Stimulated activated CD8-positive, alpha-beta memory T cell treated with anti-CD3 and anti-CD28 coated beads, Interleukin-7, amount 100 ng/mL, for 4 hours (primary cell): ENCODE measurements around the gene UBAP2.
"Not testable (repeated sequence)": the region's sequence is repeated elsewhere in the genome, so short reads cannot be mapped to it uniquely, and the experiment has no call there.

Experiments
- DNase-seq, 2 donors: peaks; one replicate each; pipeline ENCODE4 v3.0.0-alpha.2; 2020; ENCODE audit warnings: low read depth in 2 of 2

UBAP2 gene

DNA sequence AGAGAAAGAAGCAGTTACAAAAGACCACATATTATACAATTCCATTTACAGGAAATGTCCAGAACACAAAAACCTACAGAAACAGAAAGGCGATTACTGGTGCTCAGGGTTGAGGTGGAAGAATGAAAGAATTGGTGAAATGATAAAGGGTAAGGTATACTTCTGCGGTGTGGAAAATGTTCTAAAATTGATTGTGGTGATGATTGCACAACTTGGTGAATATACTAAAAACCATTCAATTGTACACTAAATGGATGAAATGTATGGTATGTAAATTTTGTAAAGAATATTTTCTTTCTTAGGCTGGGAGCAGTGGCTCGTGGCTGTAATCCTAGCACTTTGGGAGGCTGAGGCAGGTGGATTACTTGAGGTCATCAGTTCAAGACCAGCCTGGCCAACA is 72.3 kb downstream of the UBAP2 start:
- no peak for DNase-seq

DNA sequence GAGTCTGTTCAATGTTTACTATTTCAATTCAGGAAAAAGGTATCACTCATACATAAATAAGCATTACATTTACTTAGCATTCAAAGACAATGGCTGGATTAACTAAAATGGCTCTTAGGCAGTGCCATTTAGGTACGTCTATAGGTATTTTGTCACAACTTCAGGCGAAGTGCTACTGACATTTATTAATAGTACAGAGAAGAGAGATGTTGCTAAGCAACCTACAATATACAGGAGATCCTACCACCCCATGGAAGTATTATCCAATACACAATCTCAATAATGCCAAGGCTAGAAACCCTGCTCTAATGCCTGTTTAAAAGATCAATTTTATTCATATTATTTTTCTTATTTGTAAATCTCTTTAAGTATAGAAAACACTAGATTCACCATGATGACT is 76.0 kb downstream of the UBAP2 start:
- DNase-seq, result no peak

GRCh38 chr9:33964086-33964768 is 84.5 kb downstream of the UBAP2 start:
- no peak for DNase-seq

GRCh38 chr9:33962468-33962867 is 86.2 kb downstream of the UBAP2 start:
- DNase-seq, result not testable (repeated sequence)

- DNase-seq, result no peak
Measured at GRCh38 chr9:33959725-33960124, 89.0 kb downstream of the UBAP2 start.

DNA sequence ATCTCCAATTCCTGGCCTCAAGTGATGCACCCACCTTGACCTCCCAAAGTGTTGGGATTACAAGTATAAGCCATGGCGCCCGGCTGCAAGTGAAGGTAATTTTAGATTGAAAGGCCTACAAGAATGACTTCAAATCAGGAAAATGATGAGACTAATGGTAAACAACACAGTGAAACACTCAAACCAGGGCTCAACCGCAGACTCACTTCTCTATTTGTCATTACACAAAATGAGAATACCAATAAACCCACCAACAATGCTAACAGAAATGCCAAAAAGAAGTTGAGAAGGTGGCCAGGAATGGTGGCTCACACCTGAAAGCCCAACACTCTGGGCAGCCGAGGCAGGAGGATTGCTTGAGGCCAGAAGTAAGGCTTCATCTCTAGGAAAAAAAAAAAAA is 92.1 kb downstream of the UBAP2 start:
- DNase-seq, result no peak

DNA sequence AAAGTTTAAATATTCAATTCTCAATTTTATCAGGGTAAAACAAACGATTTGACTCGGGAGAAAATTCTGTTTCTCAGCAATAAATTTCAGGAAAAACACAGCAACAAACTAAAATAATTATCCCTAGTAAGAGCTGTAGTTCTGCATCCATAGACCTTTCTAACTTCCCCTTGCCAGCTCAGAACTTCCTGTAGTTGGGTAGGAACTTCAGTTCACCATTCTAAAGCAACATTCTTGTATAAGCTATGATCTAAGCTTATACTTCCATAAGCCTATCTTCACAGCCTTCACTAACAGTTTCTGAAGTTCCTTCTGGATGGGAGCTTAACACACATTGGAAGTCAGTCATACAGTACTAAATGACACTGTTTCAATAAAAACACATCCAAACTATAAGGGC is 96.6 kb downstream of the UBAP2 start:
- DNase-seq, result no peak

DNA sequence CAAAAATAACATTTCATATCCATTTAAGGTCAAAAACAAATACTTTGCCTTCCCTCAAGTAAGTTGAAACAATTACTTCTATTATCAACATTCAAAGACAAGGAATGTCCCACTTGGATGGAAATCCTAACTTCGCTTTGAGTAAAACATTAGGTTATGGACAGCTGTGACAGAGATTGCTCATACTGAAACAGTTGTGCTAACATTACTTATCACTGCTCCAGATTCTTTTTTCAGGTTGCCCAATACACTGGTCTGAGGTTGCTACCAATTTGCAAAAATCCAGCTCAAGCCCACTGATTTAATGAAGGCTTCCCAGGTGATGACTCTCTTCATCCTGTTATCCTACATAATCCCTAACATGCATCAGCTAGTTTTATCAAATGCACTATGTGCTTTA is 98.3 kb downstream of the UBAP2 start:
- no peak for DNase-seq

DNA sequence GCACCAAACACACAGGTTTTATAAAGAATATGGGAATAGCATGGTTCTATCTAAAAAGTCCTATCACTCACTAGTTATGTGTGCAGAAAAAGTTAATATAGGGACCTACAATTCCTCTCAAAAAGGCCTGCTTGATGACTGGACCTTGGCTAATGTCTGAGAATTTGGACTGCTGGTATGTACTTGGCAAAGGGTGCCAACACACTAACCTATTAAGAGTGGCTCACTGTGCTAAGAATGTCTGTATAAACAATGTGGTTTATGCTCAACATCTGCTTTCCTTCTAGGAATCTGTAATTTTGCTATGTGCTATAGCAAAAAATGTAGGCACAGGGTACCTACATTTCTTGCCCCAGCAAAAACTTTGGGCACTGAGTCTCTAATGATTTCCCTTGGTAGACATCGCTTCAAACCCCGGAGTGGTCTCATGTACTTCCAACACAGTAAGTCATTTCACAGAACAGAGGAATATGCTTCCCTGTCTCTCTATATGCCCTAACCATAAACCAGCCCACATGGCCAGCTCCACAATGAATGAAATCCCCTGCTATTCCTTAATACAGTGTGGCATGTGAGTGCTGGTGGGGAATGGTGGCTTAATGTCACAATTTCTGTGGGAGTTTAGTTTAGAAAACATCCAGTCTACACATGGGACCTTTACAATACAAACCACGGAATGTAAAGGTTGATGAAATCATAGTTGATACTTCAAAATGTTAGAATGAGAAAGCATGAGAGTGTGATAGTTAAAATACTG is 101.7 kb downstream of the UBAP2 start:
- no peak for DNase-seq

GRCh38 chr9:33943389-33943788 is 105.3 kb downstream of the UBAP2 start:
- DNase-seq, result no peak

GRCh38 chr9:33942471-33943083 is 106.1 kb downstream of the UBAP2 start:
- no peak for DNase-seq

GRCh38 chr9:33939924-33940874 is 108.5 kb downstream of the UBAP2 start:
- no peak for DNase-seq

- DNase-seq, result no peak
Measured at GRCh38 chr9:33934188-33934878, 114.4 kb downstream of the UBAP2 start.

DNA sequence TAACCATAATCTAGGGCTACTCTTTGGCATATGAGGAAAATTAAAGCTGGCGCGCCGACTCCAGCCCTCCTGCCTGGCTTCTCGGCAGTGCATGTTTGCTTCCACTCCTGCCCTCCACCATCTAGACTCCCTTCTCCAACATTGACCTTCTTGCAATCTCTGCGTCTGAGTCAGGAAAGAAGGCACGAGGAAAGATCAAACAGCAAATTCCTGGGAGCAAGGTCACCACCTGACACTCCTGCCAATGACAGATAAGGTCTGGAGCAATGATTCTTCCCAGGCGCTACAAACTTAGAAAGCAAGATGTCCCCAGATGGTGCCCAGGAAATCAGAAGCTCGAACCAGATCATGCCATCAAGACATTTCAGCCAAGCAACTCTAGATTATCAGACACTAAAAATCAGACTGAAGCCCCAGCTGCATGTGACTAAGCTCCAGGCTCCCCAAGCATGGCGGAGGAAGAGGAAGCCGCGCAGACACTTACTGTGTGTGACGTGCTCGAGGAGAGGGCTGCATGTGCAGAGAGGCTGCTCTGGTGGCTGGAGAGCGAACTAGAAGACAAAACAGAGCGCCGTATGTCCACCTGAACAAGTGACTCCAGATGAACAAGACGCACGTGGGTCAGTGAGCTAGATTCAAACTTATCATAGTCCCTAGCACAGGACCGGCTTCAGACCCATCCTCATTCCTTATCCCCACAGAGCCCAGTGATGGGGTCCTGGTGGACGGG is 116.4 kb downstream of the UBAP2 start:
- DNase-seq, result no peak

DNA sequence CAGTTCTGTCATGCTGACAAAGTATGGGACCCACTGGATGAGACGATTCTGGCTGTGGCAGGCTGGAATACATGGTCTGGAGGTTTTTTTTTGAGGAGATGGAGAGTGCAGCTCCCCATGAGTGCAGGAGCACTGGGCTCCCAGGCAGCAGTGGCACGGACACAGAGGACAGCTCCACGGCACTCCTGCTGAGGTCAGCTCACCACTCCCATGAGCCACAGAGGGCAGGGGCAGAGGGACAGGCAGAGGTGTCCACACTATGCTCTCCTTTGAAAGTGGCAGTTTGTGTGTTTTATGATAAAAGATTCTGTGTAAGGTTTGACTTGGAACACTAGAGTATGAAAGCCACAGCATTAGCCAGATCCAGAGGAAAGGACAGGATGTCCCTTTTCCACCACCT is 117.4 kb downstream of the UBAP2 start:
- DNase-seq, result no peak

DNA sequence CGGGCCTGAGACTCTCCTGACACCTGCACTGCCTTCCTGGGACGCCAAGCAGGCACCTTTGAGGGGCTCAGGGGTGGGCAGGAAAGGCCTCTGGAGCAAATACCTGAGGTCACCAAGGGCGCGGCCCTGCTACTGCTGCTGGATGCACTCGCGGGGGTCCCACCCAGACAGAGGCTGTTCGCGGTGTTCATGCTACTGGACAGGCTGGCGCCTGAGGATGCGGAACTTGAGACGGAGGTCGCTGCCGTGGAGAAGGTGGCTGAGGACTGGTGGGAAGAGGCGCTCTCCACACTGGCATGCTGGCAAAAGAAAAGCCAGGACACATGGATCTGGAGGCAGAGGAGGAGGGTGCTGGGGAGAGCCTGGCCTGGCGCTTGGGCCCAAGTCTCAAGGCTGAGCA is 121.0 kb downstream of the UBAP2 start:
- no peak for DNase-seq

GRCh38 chr9:33926746-33927485 is 121.8 kb downstream of the UBAP2 start:
- no peak for DNase-seq

DNA sequence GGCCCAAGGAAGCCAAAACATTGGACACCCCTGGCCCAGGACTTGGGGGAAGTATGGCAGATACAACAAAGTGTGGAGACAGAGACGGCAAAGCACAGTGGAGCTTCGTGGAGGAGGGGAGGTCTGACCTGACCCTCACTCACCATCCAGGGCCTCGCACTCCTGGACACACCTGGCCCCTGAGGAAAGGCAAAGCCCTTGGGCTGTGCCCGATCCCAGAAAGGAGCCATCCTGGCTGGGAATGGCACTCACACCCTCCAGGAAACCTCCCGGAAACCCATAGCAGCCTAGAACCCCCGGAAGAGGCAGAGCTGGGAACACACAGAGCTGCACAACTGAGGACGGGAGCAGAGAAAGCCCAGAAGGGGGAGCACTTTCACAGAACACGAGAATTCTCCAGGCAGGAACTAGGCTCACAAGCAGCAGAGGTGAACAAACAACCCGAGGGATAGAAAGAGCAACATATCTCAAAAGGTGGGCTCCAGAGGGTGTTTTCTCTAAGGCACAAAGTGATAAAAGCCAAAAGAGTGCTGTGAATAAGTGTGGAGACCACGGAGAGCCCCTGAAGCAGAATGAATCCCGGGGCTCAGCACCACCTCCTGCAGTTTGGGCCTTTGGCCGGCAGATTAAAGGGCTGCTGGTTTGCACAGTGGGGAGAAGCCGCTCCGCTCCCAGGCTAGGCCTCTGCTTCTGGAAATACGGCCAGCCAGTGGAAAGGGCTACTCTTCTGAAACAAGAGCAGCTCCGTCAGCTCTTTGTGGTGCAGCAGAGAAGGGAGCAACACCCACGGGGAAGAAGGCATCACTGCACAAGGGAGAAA is 123.5 kb downstream of the UBAP2 start:
- DNase-seq, result no peak
